Parathyroid adenoma (tissue), 2 donors: ENCODE measurements around the gene FMR1.

Source experiments
- H2AFZ ChIP-seq: fragments of 300-600 bp; sonication (generic); one replicate; pipeline ENCODE4 v1.7.0; 2017; ENCODE audit warnings: antibody characterized with exemption, mild to moderate bottlenecking
- H3K27ac ChIP-seq: fragments of 300-600 bp; sonication (generic); one replicate; pipeline ENCODE4 v1.7.0; 2017
- H3K27me3 ChIP-seq: fragments of 300-600 bp; sonication (generic); one replicate; pipeline ENCODE4 v1.7.0; 2017; ENCODE audit warnings: low read length; ENCODE audit not compliant: control insufficient read depth, insufficient read depth
- H3K36me3 ChIP-seq: fragments of 300-600 bp; sonication (generic); one replicate; pipeline ENCODE4 v1.7.0; 2017; ENCODE audit warnings: low read length; ENCODE audit not compliant: control insufficient read depth, insufficient read depth
- H3K4me1 ChIP-seq: fragments of 300-600 bp; sonication (generic); one replicate; pipeline ENCODE4 v1.7.0; 2017; ENCODE audit warnings: control low read depth
- H3K4me2 ChIP-seq: fragments of 300-600 bp; sonication (generic); one replicate; pipeline ENCODE4 v1.7.0; 2017; ENCODE audit warnings: low read length
- H3K4me3 ChIP-seq: fragments of 300-600 bp; sonication (generic); one replicate; pipeline ENCODE4 v1.7.0; 2017; ENCODE audit warnings: low read depth, low read length
- H3K79me2 ChIP-seq: fragments of 300-600 bp; sonication (generic); one replicate; pipeline ENCODE4 v1.7.0; 2017; ENCODE audit warnings: control low read depth
- H3K9ac ChIP-seq: fragments of 300-600 bp; sonication (generic); one replicate; pipeline ENCODE4 v1.7.0; 2017; ENCODE audit warnings: mild to moderate bottlenecking
- H3K9me3 ChIP-seq: fragments of 300-600 bp; sonication (generic); one replicate; pipeline ENCODE4 v1.7.0; 2017; ENCODE audit warnings: low read length; ENCODE audit not compliant: control insufficient read depth
- CTCF ChIP-seq: fragments of 300-600 bp; sonication (generic); IDR thresholded peaks from one replicate; pipeline ENCODE4 v1.7.0; 2017; ENCODE audit warnings: antibody characterized with exemption, mild to moderate bottlenecking
- donor health status: primary hyperparathyroidism.

Gene FMR1

GRCh38 chrX:147917700-147918695, 6.3 kb downstream of the FMR1 start:
- H2AFZ ChIP-seq: no peak overlapping the region
- H3K27me3 ChIP-seq: no peaks in the 10 kb centered on the region
- no peak overlapping the region for H3K4me3 ChIP-seq
- peaks cover 16% of the 10 kb centered on the region for H3K4me1 ChIP-seq
- no peaks in the 10 kb centered on the region for H3K36me3 ChIP-seq
- H3K27ac ChIP-seq: no peak overlapping the region
- H3K9me3 ChIP-seq: no peaks in the 10 kb centered on the region
- TF ChIP-seq CTCF: no peak
- H3K79me2 ChIP-seq: peaks cover 4% of the 10 kb centered on the region
- no peak overlapping the region for H3K4me2 ChIP-seq
- H3K9ac ChIP-seq: no peak overlapping the region

GRCh38 chrX:147920161-147920666, 8.5 kb downstream of the FMR1 start:
- H3K4me1 ChIP-seq: peaks cover 16% of the 10 kb centered on the region
- no peak overlapping the region for H2AFZ ChIP-seq
- no peak overlapping the region for H3K9ac ChIP-seq
- H3K9me3 ChIP-seq: no peaks in the 10 kb centered on the region
- no peak overlapping the region for H3K27ac ChIP-seq
- TF ChIP-seq CTCF: no peak
- H3K4me3 ChIP-seq: no peak overlapping the region
- H3K36me3 ChIP-seq: no peaks in the 10 kb centered on the region
- no peaks in the 10 kb centered on the region for H3K27me3 ChIP-seq
- H3K4me2 ChIP-seq: no peak overlapping the region
- peaks cover 2% of the 10 kb centered on the region for H3K79me2 ChIP-seq

- H3K9ac ChIP-seq: no peak overlapping the region
- no peaks in the 10 kb centered on the region for H3K36me3 ChIP-seq
- H3K79me2 ChIP-seq: peaks cover 4% of the 10 kb centered on the region
- no peak overlapping the region for H2AFZ ChIP-seq
- H3K27ac ChIP-seq: no peak overlapping the region
- H3K27me3 ChIP-seq: no peaks in the 10 kb centered on the region
- no peak overlapping the region for H3K4me2 ChIP-seq
- H3K4me3 ChIP-seq: no peak overlapping the region
- TF ChIP-seq CTCF: no peak
- no peaks in the 10 kb centered on the region for H3K9me3 ChIP-seq
- peaks cover 15% of the 10 kb centered on the region for H3K4me1 ChIP-seq
Measured at GRCh38 chrX:147923605-147924004, 11.9 kb downstream of the FMR1 start.

DNA sequence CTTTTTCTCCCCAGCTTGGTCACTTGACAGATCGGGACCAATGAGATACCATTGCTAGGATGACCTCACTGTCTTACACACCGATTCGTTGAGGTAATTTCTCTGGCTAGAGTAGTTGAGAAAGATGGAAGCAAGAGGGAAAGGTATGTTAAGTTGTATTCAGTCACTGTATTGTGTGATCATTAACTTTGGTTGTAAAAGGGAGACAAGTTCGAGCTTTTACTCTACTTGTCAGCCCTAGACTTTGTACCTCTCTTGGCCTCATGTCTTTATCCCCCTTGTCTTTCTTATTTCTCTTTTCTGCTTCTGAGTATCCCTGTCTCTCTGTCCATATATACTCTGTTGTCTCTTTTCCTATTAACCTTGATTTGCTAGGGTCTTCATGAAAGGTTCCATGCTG, 15.5 kb downstream of the FMR1 start:
- Histone ChIP-seq H3K9ac (no peak overlapping the region), H2AFZ (no peak overlapping the region), H3K4me1 (no peaks in the 10 kb centered on the region), H3K36me3 (no peaks in the 10 kb centered on the region), H3K27ac (no peak overlapping the region), H3K4me3 (no peak overlapping the region), H3K27me3 (no peaks in the 10 kb centered on the region), H3K4me2 (no peak overlapping the region), H3K9me3 (no peaks in the 10 kb centered on the region), H3K79me2 (peaks cover 2% of the 10 kb centered on the region)
- no peak for TF ChIP-seq CTCF
